Measurements from ENCODE around the gene SLC1A2.

DNA sequence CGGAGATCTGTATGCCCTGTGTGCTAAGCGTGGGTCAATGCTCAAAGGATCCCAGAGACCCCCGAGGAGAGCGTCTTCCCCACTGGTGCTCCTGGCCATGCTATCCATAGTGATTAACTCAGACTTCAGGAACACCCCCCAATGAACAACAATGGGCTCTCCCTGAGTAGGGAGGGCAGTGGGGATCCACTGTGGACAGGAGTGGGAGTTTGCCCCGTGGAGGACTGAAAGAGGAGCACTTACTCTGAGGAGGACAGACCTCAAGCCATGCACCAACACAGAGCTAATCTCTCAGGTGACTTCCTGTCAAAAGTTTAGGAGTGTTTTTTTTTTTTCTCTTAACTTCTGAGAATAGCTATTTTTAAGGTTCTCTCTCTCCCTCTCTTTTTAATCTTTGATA is 24.4 kb downstream of the SLC1A2 start:
- TF ChIP-seq LEF1 (IDR thresholded peaks at IDR 0.05; ENCODE audit: borderline replicate concordance) (no peak), FOXK2 (IDR thresholded peaks at IDR 0.05) (no peak)

All from HEK293T (cell line).